Keratinocyte (primary cell): ENCODE data around the gene THOC3. TPM values are rescaled to one million over a fixed set of nuclear protein-coding genes. Genes with fewer than 3 reads are reported as not detected.
"Not testable (repeated sequence)": the region's sequence is repeated elsewhere in the genome, so short reads cannot be mapped to it uniquely, and the experiment has no call there.

ENCODE experiments used
- DNase-seq: peaks from one replicate; pipeline ENCODE4 v3.0.0-alpha.2; 2011; ENCODE audit warnings: low read depth, missing footprints, low spot score
- FAIRE-seq: peaks from 2 replicates; lab custom pipeline; 2011; peaks lifted over from hg19 to GRCh38; lab: Jason Lieb, UNC
- H2AFZ ChIP-seq: 2 replicates; pipeline ENCODE4 v1.6.0; 2012; ENCODE audit warnings: low read length, control low read depth, inconsistent platforms; ENCODE audit not compliant: control insufficient read depth
- H3K27ac ChIP-seq: 2 replicates; pipeline ENCODE4 v1.5.1; 2011; ENCODE audit warnings: low read length; ENCODE audit not compliant: control insufficient read depth, insufficient read depth
- H3K27me3 ChIP-seq: 3 replicates; pipeline ENCODE4 v1.6.0; 2011; ENCODE audit warnings: low read length; ENCODE audit not compliant: control insufficient read depth, insufficient read depth; ENCODE audit errors: extremely low read depth
- H3K36me3 ChIP-seq, 2 experiments: 2 replicates in 1 of 2; 3 replicates in 1 of 2; pipeline ENCODE4 v1.5.1; 2011; ENCODE audit warnings: low read length in 2 of 2, mild to moderate bottlenecking in 1 of 2; ENCODE audit not compliant: control insufficient read depth in 2 of 2, insufficient read depth in 2 of 2; ENCODE audit errors: extremely low read depth in 1 of 2
- H3K4me1 ChIP-seq: 3 replicates; pipeline ENCODE4 v1.5.1; 2011; ENCODE audit warnings: low read length; ENCODE audit not compliant: control insufficient read depth, insufficient read depth; ENCODE audit errors: extremely low read depth
- H3K4me2 ChIP-seq: 3 replicates; pipeline ENCODE4 v1.6.0; 2011; ENCODE audit warnings: low read depth, low read length; ENCODE audit not compliant: control insufficient read depth, insufficient read depth; ENCODE audit errors: extremely low read depth
- H3K4me3 ChIP-seq, 3 experiments: fragments of 200-600 bp in 1 of 3; sonication (generic) in 1 of 3; 2 replicates in 2 of 3; 3 replicates in 1 of 3; pipeline ENCODE4 v1.5.1; 2011 to 2016; ENCODE audit warnings: low read length in 3 of 3, mild to moderate bottlenecking in 3 of 3, control low read depth in 2 of 3, inconsistent platforms in 1 of 3, low read depth in 1 of 3, mixed read lengths in 1 of 3, mixed run types in 1 of 3, moderate library complexity in 1 of 3; ENCODE audit not compliant: control insufficient read depth in 2 of 3, insufficient read depth in 2 of 3; ENCODE audit errors: extremely low read depth in 1 of 3
- H3K79me2 ChIP-seq: 2 replicates; pipeline ENCODE4 v1.6.0; 2012; ENCODE audit warnings: low read length; ENCODE audit not compliant: control insufficient read depth, insufficient read depth
- H3K9ac ChIP-seq: 3 replicates; pipeline ENCODE4 v1.6.0; 2011; ENCODE audit warnings: low read length; ENCODE audit not compliant: control insufficient read depth, insufficient read depth; ENCODE audit errors: extremely low read depth
- H3K9me1 ChIP-seq: 3 replicates; pipeline ENCODE4 v1.6.0; 2011; ENCODE audit warnings: low read length; ENCODE audit not compliant: control insufficient read depth, insufficient read depth; ENCODE audit errors: extremely low read depth
- H3K9me3 ChIP-seq: 2 replicates; pipeline ENCODE4 v1.5.1; 2012; ENCODE audit warnings: low read depth, low read length; ENCODE audit not compliant: control insufficient read depth
- H4K20me1 ChIP-seq: 3 replicates; pipeline ENCODE4 v1.6.0; 2011; ENCODE audit warnings: low read length; ENCODE audit not compliant: control insufficient read depth, insufficient read depth; ENCODE audit errors: extremely low read depth
- dilution Hi-C: fragments of 300-500 bp; cut with MboI; formaldehyde crosslinking; loops from one replicate; pipeline ENCODE4 v1.7.0; 2020; ENCODE audit warnings: low sequenced_read_pairs; ENCODE audit not compliant: extremely low pct_ligation_motif_present
- polyA plus RNA-seq, 5 experiments: library from polyadenylated mRNA; depleted of rRNA in 3 of 5; stranded (reverse) in 3 of 5; stranded (forward) in 1 of 5; unstranded in 1 of 5; fragments of >200 nt; gene quantifications; 1 replicate in 1 of 5; 2 replicates in 3 of 5; 3 replicates in 1 of 5; pipeline versions ENCODE4 v1.2.1 to v1.2.3, GENCODE V29; 2011 to 2012; ENCODE audit warnings: missing spikeins in 2 of 5, low read depth in 1 of 5, low replicate concordance in 1 of 5

Gene THOC3
- polyA plus RNA-seq, 1 donor (not counting 4 experiments of a cell fraction or from before 2014, with no cell fraction given), result 194 TPM

DNA sequence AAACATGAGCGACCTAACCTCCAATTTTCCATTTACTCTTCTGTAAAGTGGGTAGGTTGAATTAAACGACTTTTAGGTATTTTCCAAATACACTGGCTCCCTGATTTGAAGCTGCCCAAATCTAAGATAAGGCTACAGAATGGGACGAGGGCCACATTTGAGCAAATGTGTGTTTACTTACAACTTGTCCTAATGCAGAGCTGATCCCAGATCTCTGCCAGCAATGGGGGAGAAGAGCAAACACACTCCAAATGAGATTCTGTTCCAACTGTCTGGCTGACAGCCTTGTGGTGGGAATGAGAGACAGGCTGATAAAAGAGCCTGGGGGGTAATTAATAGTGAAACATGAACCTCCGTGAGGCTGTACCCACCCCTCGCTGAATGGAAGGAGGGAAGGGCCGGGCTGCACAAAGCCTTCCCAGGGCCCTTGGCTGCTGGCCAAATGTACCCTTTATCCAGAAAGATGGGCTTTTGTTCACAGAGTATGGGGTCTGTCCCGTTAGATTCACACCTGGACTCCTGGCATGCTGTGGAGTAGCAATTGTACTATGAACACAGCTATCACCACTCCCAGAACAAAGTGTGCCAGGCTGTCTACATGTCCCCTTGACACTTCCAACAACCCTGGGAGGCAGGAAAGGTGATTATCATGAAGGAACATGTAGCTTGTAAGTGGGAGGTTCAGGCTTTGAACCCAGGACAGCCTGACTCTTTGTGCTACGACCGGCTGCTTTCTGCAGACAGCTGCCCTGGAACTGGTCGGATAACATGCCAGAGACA, 19.6 kb downstream of the THOC3 start:
- FAIRE-seq, H3K27me3 ChIP-seq, H4K20me1 ChIP-seq, H3K4me2 ChIP-seq, H3K36me3 ChIP-seq, H3K4me3 ChIP-seq, DNase-seq, H3K4me1 ChIP-seq, H3K27ac ChIP-seq, H2AFZ ChIP-seq, H3K79me2 ChIP-seq, H3K9me3 ChIP-seq, H3K9me1 ChIP-seq, H3K9ac ChIP-seq, dilution Hi-C loops: not testable (repeated sequence)

DNA sequence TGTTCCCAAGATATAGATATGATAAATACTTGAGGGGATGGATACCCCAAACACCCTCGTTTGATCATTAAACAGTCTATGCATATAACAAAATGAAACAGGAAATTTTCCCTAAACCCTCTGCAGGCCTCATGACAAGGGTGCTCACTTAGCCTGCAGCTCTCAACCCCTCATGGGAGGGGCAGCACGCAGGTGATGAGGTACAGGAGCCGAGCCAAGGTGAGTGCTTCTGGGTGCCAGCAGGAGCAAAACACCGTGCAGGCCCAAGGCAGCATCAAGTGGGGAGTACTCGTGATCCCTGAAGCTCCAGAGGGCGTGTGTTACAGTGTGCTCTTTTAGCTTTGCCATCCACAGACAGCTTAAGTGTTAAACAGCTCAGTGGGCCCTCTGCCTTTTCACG, 24.9 kb downstream of the THOC3 start:
- H3K4me3 ChIP-seq, H3K27ac ChIP-seq, H3K27me3 ChIP-seq, H3K9me1 ChIP-seq, dilution Hi-C loops, H3K9me3 ChIP-seq, H3K9ac ChIP-seq, H3K4me2 ChIP-seq, H3K36me3 ChIP-seq, DNase-seq, H3K4me1 ChIP-seq, H4K20me1 ChIP-seq, H3K79me2 ChIP-seq, H2AFZ ChIP-seq, FAIRE-seq: not testable (repeated sequence)

DNA sequence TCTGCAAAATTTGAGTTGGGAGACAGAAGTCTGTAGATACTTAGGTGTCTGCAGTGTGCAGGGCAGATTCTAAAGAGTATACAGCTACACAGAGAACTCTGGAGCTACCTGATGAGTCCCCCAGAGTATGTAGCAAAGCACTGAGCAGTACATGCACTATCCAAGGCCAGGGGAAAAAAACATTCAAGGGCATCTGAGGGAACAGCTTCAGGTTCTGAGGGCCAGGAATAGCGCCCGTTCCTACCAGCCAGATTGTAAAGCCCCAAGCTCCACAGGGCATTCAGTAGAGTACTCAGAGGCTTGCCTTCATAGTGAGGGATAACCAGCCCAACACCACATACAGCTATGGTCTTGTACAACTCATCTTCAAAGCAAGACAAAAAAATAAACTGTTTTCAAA, 27.5 kb downstream of the THOC3 start:
- H3K9me1 ChIP-seq, H2AFZ ChIP-seq, H3K36me3 ChIP-seq, H4K20me1 ChIP-seq, dilution Hi-C loops, H3K4me1 ChIP-seq, H3K9ac ChIP-seq, H3K79me2 ChIP-seq, FAIRE-seq, DNase-seq, H3K4me3 ChIP-seq, H3K4me2 ChIP-seq, H3K9me3 ChIP-seq, H3K27ac ChIP-seq, H3K27me3 ChIP-seq: not testable (repeated sequence)

DNA sequence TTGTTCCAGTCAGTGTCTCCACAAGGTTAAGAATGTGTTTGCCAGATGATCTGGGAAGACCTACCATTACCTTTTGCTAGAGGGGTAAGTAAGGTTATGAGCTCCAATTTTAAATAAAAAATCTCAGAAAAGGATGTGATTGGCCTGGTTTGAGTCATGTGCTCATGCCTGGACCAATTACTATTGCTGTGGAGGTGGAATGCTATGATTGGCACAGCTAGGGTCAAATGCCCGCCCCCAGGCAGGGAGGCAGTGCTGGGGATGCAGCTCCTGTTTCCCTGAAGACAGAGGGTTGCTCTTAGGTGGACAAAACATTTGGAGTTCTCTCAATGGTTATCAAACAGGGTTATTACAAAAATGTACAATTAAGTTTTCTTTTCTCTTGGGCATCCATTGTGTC, 29.6 kb downstream of the THOC3 start:
- H3K9me3 ChIP-seq, H3K27me3 ChIP-seq, H2AFZ ChIP-seq, H3K36me3 ChIP-seq, H3K9me1 ChIP-seq, H3K79me2 ChIP-seq, H3K9ac ChIP-seq, FAIRE-seq, H3K4me2 ChIP-seq, H3K4me1 ChIP-seq, H3K4me3 ChIP-seq, dilution Hi-C loops, DNase-seq, H4K20me1 ChIP-seq, H3K27ac ChIP-seq: not testable (repeated sequence)

DNA sequence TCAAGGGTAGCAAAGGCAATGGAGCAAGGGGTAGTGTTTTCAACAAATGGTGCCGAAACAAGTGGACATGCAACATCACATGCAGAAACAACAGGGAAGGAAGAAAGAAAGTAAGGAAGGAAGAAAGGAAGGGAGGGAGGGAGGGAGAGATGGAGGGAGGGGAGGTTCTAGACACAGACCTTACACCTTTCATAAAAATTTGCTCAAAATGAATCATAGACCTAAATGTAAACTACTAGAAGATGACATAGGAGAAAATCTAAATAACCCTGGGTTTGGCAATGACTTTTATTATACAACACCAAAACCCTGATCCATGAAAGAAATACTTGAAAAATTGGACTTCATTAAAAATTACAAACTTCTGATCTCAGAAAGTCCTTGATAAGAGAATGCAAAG, 39.4 kb downstream of the THOC3 start:
- H3K9me3 ChIP-seq, H3K27ac ChIP-seq, H3K9me1 ChIP-seq, H3K27me3 ChIP-seq, FAIRE-seq, H4K20me1 ChIP-seq, H3K4me1 ChIP-seq, DNase-seq, H3K79me2 ChIP-seq, H3K4me3 ChIP-seq, H2AFZ ChIP-seq, H3K9ac ChIP-seq, dilution Hi-C loops, H3K36me3 ChIP-seq, H3K4me2 ChIP-seq: not testable (repeated sequence)
